Raji (cell line): ENCODE data around the gene OXER1.

Experiments
- POLR2A ChIP-seq: IDR thresholded peaks from 2 replicates; pipeline ENCODE4 v1.6.1; 2011; ENCODE audit warnings: low read depth, low read length, control low read depth; ENCODE audit not compliant: insufficient read depth

Gene OXER1

DNA sequence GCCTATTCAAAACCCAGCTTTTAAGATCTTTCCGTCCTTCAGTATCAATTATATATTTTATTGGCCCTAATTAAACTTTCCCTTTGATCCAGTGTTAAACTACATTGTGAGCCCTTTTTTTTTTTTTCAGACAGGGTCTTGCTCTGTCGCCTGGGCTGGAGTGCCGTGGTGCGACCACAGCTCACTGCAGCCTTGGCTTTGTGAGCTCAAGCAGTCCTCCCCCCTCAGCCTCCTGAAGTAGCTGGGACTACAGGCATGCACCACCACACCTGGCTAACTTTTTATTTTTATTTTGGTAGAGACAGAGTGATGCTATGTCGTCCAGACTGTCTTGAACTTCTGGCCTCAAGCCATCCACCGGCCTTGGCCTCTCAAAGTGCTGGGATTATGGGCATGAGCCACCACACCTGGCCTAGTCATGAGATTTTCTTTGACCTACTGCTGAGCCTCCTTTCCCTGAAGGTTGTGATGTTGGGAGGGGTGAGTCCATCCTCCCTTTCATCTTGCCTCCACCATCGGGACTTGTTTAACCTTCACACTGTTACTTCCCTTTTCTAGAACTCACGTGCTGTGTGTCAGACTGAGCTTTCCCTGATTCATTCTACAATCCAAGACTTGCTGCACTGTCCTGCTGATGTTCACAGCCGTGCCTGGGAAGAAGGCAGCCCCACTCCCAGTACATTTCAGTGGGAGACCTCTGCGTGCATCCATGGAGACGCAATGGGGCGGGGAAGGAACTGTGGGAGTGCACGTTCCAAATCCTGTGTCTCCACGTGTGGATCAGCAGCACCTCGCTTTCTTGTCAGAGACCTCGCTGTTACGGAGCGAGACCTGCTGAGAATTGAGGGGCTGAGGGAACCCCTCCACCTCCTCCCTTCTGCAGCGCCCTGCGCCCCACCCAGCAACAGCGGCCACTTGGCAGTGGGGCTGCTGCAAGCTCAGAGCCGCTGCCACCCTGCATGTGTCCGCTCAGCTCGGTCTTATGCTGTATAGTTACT, 10.8 kb downstream of the OXER1 start:
- no peak for TF ChIP-seq POLR2A

- no peak for TF ChIP-seq POLR2A
Measured at GRCh38 chr2:42752314-42752713, 11.6 kb downstream of the OXER1 start.

- no peak for TF ChIP-seq POLR2A
Measured at GRCh38 chr2:42748840-42749239, 15.1 kb downstream of the OXER1 start.

GRCh38 chr2:42747422-42747821, 16.5 kb downstream of the OXER1 start:
- no peak for TF ChIP-seq POLR2A

GRCh38 chr2:42744545-42745082, 19.3 kb downstream of the OXER1 start:
- no peak for TF ChIP-seq POLR2A

- no peak for TF ChIP-seq POLR2A
Measured at GRCh38 chr2:42743659-42743990, 20.3 kb downstream of the OXER1 start.

DNA sequence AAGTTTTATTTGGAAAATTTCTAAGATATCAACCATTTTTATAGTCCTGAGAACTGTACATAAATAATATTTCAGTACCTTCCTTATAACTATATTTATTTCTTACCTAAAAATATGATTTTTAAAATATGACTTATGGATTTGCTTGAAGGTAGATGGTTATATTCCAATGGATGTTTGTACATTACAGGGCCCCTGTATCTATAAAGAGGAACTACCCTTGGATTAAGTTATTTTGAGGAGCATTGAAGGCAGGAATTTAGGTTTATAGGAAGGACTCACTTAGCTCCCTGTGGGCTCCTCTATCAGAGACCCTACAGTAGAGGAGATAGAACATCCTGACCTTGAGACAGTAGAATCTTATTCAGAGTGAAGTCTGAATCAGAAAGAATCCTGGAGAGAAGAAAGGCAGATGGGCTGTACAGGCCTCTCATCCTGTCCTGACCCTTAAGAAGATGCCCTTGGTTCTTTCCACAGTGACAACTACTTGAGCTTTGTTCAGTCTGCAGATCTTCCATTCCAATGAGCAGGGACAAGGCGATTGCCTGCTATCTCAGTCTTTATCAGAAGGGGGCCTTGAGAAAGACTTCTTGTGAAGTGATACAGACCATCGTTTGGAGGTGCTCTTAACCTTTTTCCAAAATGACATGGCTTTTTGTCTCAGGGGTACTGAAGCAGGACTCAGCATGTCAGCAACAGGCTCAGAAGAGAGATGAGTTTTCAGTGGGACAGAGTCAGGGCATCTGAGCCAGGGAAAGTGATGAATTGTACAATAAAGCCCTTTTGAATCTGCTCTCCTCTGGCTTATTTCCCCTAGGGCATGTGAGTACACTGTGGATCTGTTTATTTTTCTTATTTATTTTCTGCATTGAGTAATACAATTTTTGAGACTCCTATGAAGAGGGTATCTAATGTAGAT, 20.9 kb downstream of the OXER1 start:
- TF ChIP-seq POLR2A = no peak

- TF ChIP-seq POLR2A = no peak
Measured at GRCh38 chr2:42741140-42741539, 22.8 kb downstream of the OXER1 start.

DNA sequence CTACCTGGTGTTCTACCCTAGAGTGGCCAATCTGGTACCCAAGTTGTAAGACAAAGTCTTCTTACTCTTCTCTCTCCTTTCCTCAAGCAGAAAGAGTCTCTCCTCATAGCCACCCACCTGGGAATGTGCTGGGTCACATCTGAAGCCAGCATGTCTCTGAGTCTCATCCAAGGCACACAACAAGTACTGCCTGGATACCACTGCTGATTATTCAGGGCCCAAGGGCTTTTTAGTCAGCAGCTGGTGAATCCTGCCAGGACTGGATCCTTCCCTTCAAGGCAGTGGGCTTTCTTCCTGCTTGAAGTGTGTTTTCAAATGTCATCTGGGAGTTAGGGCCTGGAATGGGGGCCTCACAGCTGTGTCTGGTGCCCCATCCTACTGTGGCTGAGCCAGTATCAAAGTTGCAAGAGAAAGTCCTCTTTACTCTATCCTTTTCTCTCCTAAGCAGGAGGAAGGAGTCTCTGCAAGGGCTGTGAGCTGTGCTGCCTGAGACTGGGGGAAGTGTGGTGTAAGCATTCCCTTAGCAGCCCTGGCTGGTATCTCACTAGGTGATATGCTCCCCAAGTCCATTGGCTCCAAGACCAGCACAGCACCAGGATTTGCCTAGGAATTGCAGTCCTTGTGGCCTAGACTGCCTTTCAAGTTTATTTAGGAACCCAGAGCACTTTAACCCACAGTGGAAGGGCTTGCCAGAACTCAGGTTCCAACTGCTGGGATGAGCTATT, 27.2 kb downstream of the OXER1 start:
- no peak for TF ChIP-seq POLR2A

DNA sequence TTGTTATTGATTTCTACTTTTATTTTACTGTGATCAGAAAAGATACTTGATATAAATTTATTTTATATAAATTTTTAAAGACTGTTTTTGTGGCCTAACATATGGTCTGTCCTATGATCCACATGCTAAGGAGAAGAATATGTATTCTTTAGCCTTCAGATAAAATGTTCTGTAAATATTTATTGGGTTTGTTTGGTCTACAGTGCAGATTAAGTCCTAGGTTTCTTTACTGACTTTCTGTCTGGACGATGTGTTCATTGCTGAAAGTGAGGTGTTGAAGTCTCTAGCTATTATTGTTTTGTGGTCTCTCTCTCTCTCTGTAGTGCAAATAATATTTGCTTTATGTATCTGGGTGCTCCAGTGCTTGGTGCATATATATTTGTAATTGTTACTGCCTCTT, 30.1 kb downstream of the OXER1 start:
- TF ChIP-seq POLR2A = no peak

DNA sequence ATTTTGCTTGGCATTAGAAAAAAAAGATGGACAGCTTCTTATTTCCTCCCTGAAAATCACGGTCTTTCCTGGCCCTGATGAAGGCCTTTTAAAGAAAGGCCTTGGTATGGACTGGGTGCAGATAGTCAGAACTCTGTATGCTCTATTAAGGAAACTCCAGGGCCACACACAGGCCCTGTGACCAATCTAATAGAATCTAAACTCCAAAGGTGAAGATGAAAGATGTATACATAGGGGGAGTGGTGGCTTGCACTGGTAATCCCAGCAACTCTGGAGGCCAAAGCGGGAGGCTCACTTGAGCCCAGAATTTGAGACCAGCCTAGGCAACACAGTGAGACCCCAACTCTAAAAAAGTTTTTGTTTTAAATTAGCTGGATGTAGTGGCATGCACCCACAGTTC, 37.3 kb downstream of the OXER1 start:
- no peak for TF ChIP-seq POLR2A

DNA sequence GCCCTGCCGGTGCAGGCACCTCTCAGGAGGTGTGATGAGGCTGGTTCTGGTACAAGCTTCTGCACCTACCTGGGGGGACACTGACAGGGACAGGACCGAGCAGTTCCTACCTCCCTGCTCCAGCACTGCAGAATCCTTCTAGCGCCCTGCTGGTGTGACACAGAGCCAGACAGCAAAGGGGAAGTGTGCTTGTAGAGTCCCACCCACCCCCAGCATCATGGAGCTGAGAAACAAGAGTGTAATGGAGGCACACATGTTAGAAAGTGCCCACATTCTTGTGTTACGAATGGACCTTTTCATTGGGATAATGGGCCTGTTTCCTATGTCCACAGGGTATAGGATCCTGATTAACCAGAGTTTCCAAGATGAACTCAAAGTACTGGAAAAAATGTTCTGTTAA, 38.3 kb downstream of the OXER1 start:
- TF ChIP-seq POLR2A = no peak

DNA sequence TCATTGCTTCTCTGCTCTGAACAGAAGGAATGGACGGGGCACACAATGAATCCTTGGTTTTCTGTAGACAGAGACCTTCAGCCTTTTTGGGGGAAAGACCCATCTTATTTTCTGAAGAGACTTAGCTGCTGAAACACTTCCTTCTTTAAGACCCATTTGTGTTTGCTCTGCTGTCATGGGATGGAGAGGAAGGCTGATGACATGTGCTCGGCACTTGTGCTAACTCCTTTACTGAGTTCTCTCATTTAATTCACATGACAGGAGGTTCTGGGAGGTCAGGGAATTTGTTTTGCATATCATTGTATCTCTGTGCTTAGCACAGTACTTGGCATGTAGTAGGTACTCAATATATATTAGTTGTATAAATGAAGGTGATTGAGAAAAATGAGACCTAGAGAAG, 39.0 kb downstream of the OXER1 start:
- no peak for TF ChIP-seq POLR2A

- TF ChIP-seq POLR2A = no peak
Measured at GRCh38 chr2:42723465-42723864, 40.5 kb downstream of the OXER1 start.
